Upper lobe of right lung (tissue), 1 donor: ENCODE measurements around the gene PPP1R36. TPM values are rescaled to one million over a fixed set of nuclear protein-coding genes. Genes with fewer than 3 reads are reported as not detected.

Experiments
- ATAC-seq: fragments of 200-7000 bp; cut with Tn5 transposase; one replicate; pipeline ENCODE4 v1.9.1; 2020; ENCODE audit warnings: mild to moderate bottlenecking, moderate library complexity
- DNase-seq: peaks from one replicate; pipeline ENCODE4 v3.0.0-alpha.2; 2020
- H3K27ac ChIP-seq: fragments of 200-600 bp; one replicate; pipeline ENCODE4 v1.8.0; 2022
- H3K27me3 ChIP-seq: fragments of 200-600 bp; one replicate; pipeline ENCODE4 v1.8.0; 2022; ENCODE audit warnings: mild to moderate bottlenecking
- H3K36me3 ChIP-seq: fragments of 200-600 bp; one replicate; pipeline ENCODE4 v1.8.0; 2022
- H3K4me1 ChIP-seq: fragments of 200-600 bp; one replicate; pipeline ENCODE4 v1.8.0; 2022
- H3K4me3 ChIP-seq: fragments of 200-600 bp; one replicate; pipeline ENCODE4 v1.8.0; 2022; ENCODE audit warnings: mild to moderate bottlenecking
- H3K9me3 ChIP-seq: fragments of 200-600 bp; one replicate; pipeline ENCODE4 v1.8.0; 2022
- intact Hi-C: fragments of 100-400 bp; cut with DNase I; formaldehyde crosslinking; loops from one replicate; pipeline ENCODE4 v1.11.0; 2022
- total RNA-seq: library from RNA; stranded (reverse); fragmentation: NEBNext Ultra II Directional; extraction: Animal tissue kit (Norgen Biotek cat#: 25700); gene quantifications from one replicate; pipeline ENCODE4 v1.2.1, GENCODE V29; 2021
- TF ChIP-seq, protein P1 (sequence below): fragments of 200-600 bp; IDR thresholded peaks from one replicate; pipeline ENCODE4 v1.8.0; 2022; ENCODE audit warnings: antibody characterized with exemption
- donor health status: DM: no; HTN: yes; CAD: no; lungs with severe emphysema.

The PPP1R36 gene
- total RNA-seq, 1 donor from 2014 or later, result 0.46 TPM

DNA sequence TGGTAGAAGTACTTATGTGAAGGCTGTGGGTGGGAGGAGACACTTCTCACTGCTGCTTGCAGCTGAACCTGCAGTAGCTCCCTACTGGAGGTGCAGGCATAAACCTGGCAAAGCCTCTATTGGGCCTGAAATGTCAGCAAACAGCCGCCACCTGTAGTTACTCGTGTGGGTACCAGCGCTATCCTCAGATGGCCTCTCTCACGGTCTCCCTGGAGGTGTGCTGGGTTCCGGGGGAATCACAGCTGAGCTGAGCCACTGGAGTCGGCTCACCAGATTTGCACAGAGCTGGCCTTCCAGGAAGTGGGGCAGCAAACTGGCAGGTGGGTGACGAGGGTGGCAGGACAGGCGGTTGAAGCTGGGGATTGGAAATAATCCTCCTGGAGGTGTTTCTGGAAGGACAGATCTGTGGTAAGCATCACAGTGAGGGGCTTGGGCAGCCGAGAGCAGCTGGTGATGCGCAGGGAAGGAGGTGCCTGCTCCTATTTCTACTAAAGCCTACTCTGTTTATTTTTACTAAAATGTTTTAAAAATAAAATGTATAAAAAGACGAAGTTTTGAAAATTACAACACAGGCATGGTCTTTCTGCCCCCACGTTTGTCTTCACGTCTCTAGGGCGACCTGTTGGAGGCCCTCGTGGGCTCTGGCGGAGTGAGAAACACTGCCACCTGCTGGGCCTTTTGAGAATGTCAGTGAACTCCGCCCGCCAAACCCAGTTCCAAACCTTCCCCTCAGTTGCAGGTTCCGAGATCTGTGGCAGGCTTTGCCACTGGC is 86.6 kb downstream of the PPP1R36 start:
- intact Hi-C loops, result no loop called here
- peak; percentile 80 for DNase-seq

GRCh38 chr14:64636980-64637429 is 87.2 kb downstream of the PPP1R36 start:
- H3K36me3 ChIP-seq, result no peaks in the 10 kb centered on the region
- no peak for ATAC-seq

More for the DNA sequence above, 86.6 kb downstream of the PPP1R36 start:
- ATAC-seq, result peak; percentile 95
- Histone ChIP-seq H3K27ac (no peak overlapping the region), H3K36me3 (no peaks in the 10 kb centered on the region), H3K9me3 (no peaks in the 10 kb centered on the region), H3K4me3 (no peak overlapping the region), H3K27me3 (no peaks in the 10 kb centered on the region), H3K4me1 (peaks cover 3% of the 10 kb centered on the region)
- TF ChIP-seq, protein P1, sequence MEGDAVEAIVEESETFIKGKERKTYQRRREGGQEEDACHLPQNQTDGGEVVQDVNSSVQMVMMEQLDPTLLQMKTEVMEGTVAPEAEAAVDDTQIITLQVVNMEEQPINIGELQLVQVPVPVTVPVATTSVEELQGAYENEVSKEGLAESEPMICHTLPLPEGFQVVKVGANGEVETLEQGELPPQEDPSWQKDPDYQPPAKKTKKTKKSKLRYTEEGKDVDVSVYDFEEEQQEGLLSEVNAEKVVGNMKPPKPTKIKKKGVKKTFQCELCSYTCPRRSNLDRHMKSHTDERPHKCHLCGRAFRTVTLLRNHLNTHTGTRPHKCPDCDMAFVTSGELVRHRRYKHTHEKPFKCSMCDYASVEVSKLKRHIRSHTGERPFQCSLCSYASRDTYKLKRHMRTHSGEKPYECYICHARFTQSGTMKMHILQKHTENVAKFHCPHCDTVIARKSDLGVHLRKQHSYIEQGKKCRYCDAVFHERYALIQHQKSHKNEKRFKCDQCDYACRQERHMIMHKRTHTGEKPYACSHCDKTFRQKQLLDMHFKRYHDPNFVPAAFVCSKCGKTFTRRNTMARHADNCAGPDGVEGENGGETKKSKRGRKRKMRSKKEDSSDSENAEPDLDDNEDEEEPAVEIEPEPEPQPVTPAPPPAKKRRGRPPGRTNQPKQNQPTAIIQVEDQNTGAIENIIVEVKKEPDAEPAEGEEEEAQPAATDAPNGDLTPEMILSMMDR, result peak; percentile 92

DNA sequence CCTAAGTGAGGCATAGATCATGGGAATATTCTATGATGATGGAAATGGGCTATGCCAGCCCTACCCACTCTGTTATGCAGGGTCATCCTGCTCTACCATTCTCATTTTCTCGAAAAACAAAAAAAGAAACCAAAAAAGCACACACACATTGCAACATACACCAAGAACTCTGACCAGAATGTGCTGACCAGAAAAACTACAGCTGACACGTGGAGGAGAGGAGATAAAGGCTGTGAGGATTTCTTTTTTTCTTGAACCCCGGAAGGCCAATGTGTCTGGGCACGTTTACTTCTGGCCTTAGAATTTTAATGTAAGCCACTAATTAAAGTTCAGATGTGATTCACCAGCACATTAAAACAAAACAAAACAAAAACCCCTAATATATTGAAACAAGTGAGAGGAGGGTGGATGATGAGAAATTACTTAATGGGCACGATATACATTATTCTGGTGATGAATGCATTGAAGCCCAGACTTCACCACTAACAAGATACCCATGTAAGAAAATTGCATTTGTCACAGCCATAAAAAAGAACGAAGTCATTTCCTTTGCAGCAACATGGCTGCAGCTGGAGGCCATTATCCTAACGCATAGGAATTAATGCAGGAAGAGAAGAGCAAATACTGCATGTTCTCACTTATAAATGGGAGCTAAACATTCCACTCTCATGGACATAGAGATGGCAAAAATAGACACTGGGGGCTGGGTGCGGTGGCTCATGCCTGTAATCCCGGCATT is 88.1 kb downstream of the PPP1R36 start:
- no peak overlapping the region for H3K27ac ChIP-seq
- DNase-seq (no peak), ATAC-seq (no peak)
- H3K36me3 ChIP-seq, result no peaks in the 10 kb centered on the region
- TF ChIP-seq, protein P1, result no peak
- no peak overlapping the region for H3K4me3 ChIP-seq
- H3K9me3 ChIP-seq, result no peaks in the 10 kb centered on the region
- H3K27me3 ChIP-seq, result no peaks in the 10 kb centered on the region
- peaks cover 3% of the 10 kb centered on the region for H3K4me1 ChIP-seq
- intact Hi-C loops, result no loop called here

More at GRCh38 chr14:64636980-64637429, 87.2 kb downstream of the PPP1R36 start:
- H3K4me3 ChIP-seq, result no peak overlapping the region
- intact Hi-C loops, result no loop called here
- peaks cover 3% of the 10 kb centered on the region for H3K4me1 ChIP-seq
- no peak for DNase-seq
- TF ChIP-seq, protein P1, result no peak
- no peaks in the 10 kb centered on the region for H3K27me3 ChIP-seq
- H3K9me3 ChIP-seq, result no peaks in the 10 kb centered on the region
- H3K27ac ChIP-seq, result no peak overlapping the region

GRCh38 chr14:64638625-64639024 is 88.9 kb downstream of the PPP1R36 start:
- intact Hi-C loops, result no loop called here
- DNase-seq (no peak), ATAC-seq (no peak)

More at GRCh38 chr14:64638625-64639024, 88.9 kb downstream of the PPP1R36 start:
- TF ChIP-seq, protein P1, result no peak
- H3K27me3 ChIP-seq, result no peaks in the 10 kb centered on the region
- no peak overlapping the region for H3K4me3 ChIP-seq
- no peak overlapping the region for H3K27ac ChIP-seq
- no peaks in the 10 kb centered on the region for H3K9me3 ChIP-seq
- H3K36me3 ChIP-seq, result no peaks in the 10 kb centered on the region
- peaks cover 3% of the 10 kb centered on the region for H3K4me1 ChIP-seq

Other genes starting within 250 kb of the PPP1R36 start
- 47.1 TPM for gene MTHFD1, start 161.6 kb upstream of the PPP1R36 start, total RNA-seq
- 3.6 TPM for gene AKAP5, start 84.5 kb upstream of the PPP1R36 start, total RNA-seq
- 13.1 TPM for gene ZBTB25, start 46.1 kb upstream of the PPP1R36 start, total RNA-seq
- 47.9 TPM for gene ZBTB1, start 45.2 kb upstream of the PPP1R36 start, total RNA-seq
- 13.5 TPM for gene HSPA2, start 9.2 kb upstream of the PPP1R36 start, total RNA-seq
- 34.5 TPM for gene PLEKHG3, start 154.5 kb downstream of the PPP1R36 start, total RNA-seq